Smooth muscle cell (in vitro differentiated cells): ENCODE results near the gene OR10X1. TPM values are rescaled to one million over a fixed set of nuclear protein-coding genes. Genes with fewer than 3 reads are reported as not detected.

Source experiments
- DNase-seq: peaks from one replicate; lab custom pipeline; 2025; ENCODE audit not compliant: unreplicated experiment; lab: John Stamatoyannopoulos, UW
- H2AFZ ChIP-seq: fragments of 200-600 bp; sonication (generic); 2 replicates; pipeline ENCODE4 v1.6.0; 2016; ENCODE audit warnings: antibody characterized with exemption, low read depth, mild to moderate bottlenecking
- H3F3A ChIP-seq: fragments of 200-600 bp; sonication (generic); 2 replicates; pipeline ENCODE4 v1.6.0; 2017; ENCODE audit warnings: antibody characterized with exemption, low read depth
- H3K27ac ChIP-seq: fragments of 200-600 bp; sonication (generic); 2 replicates; pipeline ENCODE4 v1.5.1; 2016; ENCODE audit warnings: low read depth, mild to moderate bottlenecking
- H3K27me3 ChIP-seq: fragments of 200-600 bp; sonication (generic); 2 replicates; pipeline ENCODE4 v1.6.1; 2016; ENCODE audit warnings: low read depth, mild to moderate bottlenecking
- H3K36me3 ChIP-seq: fragments of 200-600 bp; sonication (generic); 2 replicates; pipeline ENCODE4 v1.5.1; 2016; ENCODE audit warnings: low read depth
- H3K4me1 ChIP-seq: fragments of 200-600 bp; sonication (generic); 2 replicates; pipeline ENCODE4 v1.5.1; 2016; ENCODE audit warnings: low read depth
- H3K4me2 ChIP-seq: fragments of 200-600 bp; sonication (generic); 2 replicates; pipeline ENCODE4 v1.6.0; 2016; ENCODE audit warnings: mild to moderate bottlenecking
- H3K4me3 ChIP-seq: fragments of 200-600 bp; sonication (generic); 2 replicates; pipeline ENCODE4 v1.5.1; 2016; ENCODE audit warnings: mild to moderate bottlenecking
- H3K79me2 ChIP-seq: fragments of 200-600 bp; sonication (generic); 2 replicates; pipeline ENCODE4 v1.6.0; 2016; ENCODE audit warnings: low read depth, mild to moderate bottlenecking
- H3K9ac ChIP-seq: fragments of 200-600 bp; sonication (generic); 2 replicates; pipeline ENCODE4 v1.6.0; 2016; ENCODE audit warnings: low read depth
- H3K9me3 ChIP-seq: fragments of 200-600 bp; sonication (generic); replicated peaks from 2 replicates; pipeline ENCODE4 v1.5.1; 2016; ENCODE audit warnings: low read depth
- H4K20me1 ChIP-seq: fragments of 200-600 bp; sonication (generic); 2 replicates; pipeline ENCODE4 v1.6.0; 2016; ENCODE audit warnings: low read depth
- WGBS: methylation state at CpG from one replicate; pipeline ENCODE4 v1.1.7; 2016; ENCODE audit warnings: low lambda C conversion rate; 5-methylcytosine and 5-hydroxymethylcytosine counted together
- polyA plus RNA-seq: library from polyadenylated mRNA; unstranded; fragments of >200 nt; fragmentation: Nextera tagmentation; extraction: Ambion mirVana; gene quantifications from 2 replicates; pipeline ENCODE4 v1.2.1, GENCODE V29; 2016
- total RNA-seq: library from RNA; depleted of rRNA; stranded (reverse); fragments of >200 nt; gene quantifications from 2 replicates; pipeline ENCODE4 v1.2.3, GENCODE V29; 2014
- TF ChIP-seq, protein P1 (sequence below): fragments of 200-600 bp; sonication (generic); IDR thresholded peaks from 2 replicates; pipeline ENCODE4 v1.5.1; 2017; ENCODE audit warnings: borderline replicate concordance, mild to moderate bottlenecking, antibody characterized with exemption; ENCODE audit not compliant: insufficient read depth, poor library complexity, severe bottlenecking

OR10X1 gene
- total and polyA plus RNA-seq, 2 experiments from 2014 or later = not detected

GRCh38 chr1:158552296-158552695 lies 27.4 kb downstream of the OR10X1 start:
- H3K4me3 ChIP-seq = no peak overlapping the region
- H3K79me2 ChIP-seq = no peaks in the 10 kb centered on the region
- H2AFZ ChIP-seq = no peak overlapping the region
- no peaks in the 10 kb centered on the region for H4K20me1 ChIP-seq
- H3K9ac ChIP-seq = no peak overlapping the region
- no peaks in the 10 kb centered on the region for H3K9me3 ChIP-seq
- H3K27me3 ChIP-seq = no peaks in the 10 kb centered on the region
- H3K4me2 ChIP-seq = no peak overlapping the region
- no peak for DNase-seq
- no peaks in the 10 kb centered on the region for H3K4me1 ChIP-seq
- WGBS = 93% methylated on average over 1 of the region's 1 CpG
- no peaks in the 10 kb centered on the region for H3F3A ChIP-seq
- H3K27ac ChIP-seq = no peak overlapping the region
- TF ChIP-seq, protein P1, sequence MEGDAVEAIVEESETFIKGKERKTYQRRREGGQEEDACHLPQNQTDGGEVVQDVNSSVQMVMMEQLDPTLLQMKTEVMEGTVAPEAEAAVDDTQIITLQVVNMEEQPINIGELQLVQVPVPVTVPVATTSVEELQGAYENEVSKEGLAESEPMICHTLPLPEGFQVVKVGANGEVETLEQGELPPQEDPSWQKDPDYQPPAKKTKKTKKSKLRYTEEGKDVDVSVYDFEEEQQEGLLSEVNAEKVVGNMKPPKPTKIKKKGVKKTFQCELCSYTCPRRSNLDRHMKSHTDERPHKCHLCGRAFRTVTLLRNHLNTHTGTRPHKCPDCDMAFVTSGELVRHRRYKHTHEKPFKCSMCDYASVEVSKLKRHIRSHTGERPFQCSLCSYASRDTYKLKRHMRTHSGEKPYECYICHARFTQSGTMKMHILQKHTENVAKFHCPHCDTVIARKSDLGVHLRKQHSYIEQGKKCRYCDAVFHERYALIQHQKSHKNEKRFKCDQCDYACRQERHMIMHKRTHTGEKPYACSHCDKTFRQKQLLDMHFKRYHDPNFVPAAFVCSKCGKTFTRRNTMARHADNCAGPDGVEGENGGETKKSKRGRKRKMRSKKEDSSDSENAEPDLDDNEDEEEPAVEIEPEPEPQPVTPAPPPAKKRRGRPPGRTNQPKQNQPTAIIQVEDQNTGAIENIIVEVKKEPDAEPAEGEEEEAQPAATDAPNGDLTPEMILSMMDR = no peak
- no peaks in the 10 kb centered on the region for H3K36me3 ChIP-seq

DNA sequence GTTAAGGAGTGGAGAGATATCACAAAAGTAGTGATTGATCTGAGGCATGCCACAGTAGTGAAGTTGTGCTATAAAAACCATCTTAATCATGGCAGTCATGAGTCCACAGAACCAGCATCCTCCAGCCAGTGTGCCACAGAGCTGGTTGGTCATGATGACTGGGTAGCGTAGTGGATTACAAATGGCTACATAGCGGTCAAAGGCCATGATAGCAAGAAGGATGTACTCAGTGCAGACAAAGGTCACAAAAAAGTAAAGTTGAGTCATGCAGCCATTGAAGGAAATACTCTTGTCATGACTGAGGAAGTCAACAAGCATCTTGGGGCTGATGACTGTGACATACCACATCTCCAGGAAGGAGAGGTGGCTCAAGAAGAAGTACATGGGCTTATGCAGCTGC lies 32.2 kb downstream of the OR10X1 start:
- H3K79me2 ChIP-seq = no peaks in the 10 kb centered on the region
- 100% methylated on average over 2 of the region's 2 CpGs for WGBS
- no peaks in the 10 kb centered on the region for H4K20me1 ChIP-seq
- H3K4me2 ChIP-seq = no peak overlapping the region
- H3K36me3 ChIP-seq = no peaks in the 10 kb centered on the region
- H2AFZ ChIP-seq = no peak overlapping the region
- H3K9ac ChIP-seq = no peak overlapping the region
- no peak overlapping the region for H3K27ac ChIP-seq
- H3K4me1 ChIP-seq = no peaks in the 10 kb centered on the region
- no peak overlapping the region for H3K4me3 ChIP-seq
- no peaks in the 10 kb centered on the region for H3K27me3 ChIP-seq
- H3K9me3 ChIP-seq = no peaks in the 10 kb centered on the region
- H3F3A ChIP-seq = no peaks in the 10 kb centered on the region
- DNase-seq = no peak
- TF ChIP-seq, protein P1 = no peak

DNA sequence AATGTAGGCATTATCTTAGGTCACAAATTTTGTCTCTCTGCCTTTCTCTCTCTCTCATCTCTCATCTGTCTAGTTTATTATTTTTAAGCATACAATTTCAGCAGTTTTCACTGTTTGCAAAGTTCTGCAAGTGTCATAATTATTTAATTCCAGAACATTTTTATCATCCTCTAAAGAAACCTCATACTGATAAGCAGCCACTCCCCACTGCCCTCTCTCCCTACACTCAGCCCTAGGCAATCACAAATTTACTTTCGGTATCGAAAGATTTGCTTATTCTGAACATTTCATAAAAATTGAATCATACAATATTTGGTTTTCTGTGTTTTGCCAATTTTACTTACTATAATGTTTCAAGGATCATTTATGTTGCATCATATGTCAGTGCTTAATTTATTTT lies 42.1 kb downstream of the OR10X1 start:
- no peak overlapping the region for H2AFZ ChIP-seq
- H3K9ac ChIP-seq = no peak overlapping the region
- H3K27ac ChIP-seq = no peak overlapping the region
- H4K20me1 ChIP-seq = no peaks in the 10 kb centered on the region
- no peaks in the 10 kb centered on the region for H3K79me2 ChIP-seq
- no peaks in the 10 kb centered on the region for H3K9me3 ChIP-seq
- TF ChIP-seq, protein P1 = no peak
- no peak for DNase-seq
- H3K4me3 ChIP-seq = no peak overlapping the region
- no peaks in the 10 kb centered on the region for H3K27me3 ChIP-seq
- 96% methylated on average over 2 of the region's 2 CpGs for WGBS
- no peaks in the 10 kb centered on the region for H3F3A ChIP-seq
- H3K4me1 ChIP-seq = no peaks in the 10 kb centered on the region
- no peaks in the 10 kb centered on the region for H3K36me3 ChIP-seq
- H3K4me2 ChIP-seq = no peak overlapping the region

DNA sequence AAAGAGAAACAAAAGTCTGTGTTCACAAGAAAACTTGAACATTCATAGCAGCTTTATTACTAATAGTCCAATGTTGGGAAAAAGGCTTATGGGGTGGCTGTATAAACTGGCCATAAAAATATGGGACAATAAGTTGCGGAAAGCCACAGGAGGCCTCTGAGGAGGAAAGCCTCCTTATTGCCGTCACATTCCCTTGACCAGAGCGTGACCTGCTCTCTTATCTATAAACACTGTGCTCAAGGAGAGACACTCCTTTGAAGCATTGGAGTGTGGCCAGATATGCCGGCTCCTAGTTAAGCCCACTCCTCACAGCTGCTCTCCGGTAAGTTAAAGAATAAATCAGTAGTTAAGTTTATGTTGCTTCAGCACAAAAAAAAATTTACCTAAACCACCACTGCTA lies 45.2 kb downstream of the OR10X1 start:
- no peaks in the 10 kb centered on the region for H3K4me1 ChIP-seq
- TF ChIP-seq, protein P1 = no peak
- no peaks in the 10 kb centered on the region for H3K9me3 ChIP-seq
- WGBS = 33% methylated on average over 5 of the region's 5 CpGs
- no peak overlapping the region for H3K4me3 ChIP-seq
- no peaks in the 10 kb centered on the region for H3F3A ChIP-seq
- H3K4me2 ChIP-seq = peak overlapping the region; percentile 23
- DNase-seq = no peak
- H3K9ac ChIP-seq = no peak overlapping the region
- no peaks in the 10 kb centered on the region for H3K27me3 ChIP-seq
- no peaks in the 10 kb centered on the region for H4K20me1 ChIP-seq
- H3K27ac ChIP-seq = no peak overlapping the region
- no peak overlapping the region for H2AFZ ChIP-seq
- no peaks in the 10 kb centered on the region for H3K79me2 ChIP-seq
- no peaks in the 10 kb centered on the region for H3K36me3 ChIP-seq
